NCI-H1417 (cell line): ENCODE results near the gene CYBC1.
A peak's percentile ranks its signal among the peaks of the same experiment; 100 is the strongest.

Experiments used
- DNase-seq, 3 experiments: peaks; one replicate each; lab custom pipeline; 2025; lab: John Stamatoyannopoulos, UW

The CYBC1 gene

GRCh38 chr17:82450357-82451106, at the start of gene CYBC1:
CYBC1 (minus strand) TSS chr17:82450752; CDS start chr17:82449254, 1,498 bp downstream.
- DNase-seq, result peak; percentile 91 to 97 (median 93)

- peak; percentile 46 to 79 (median 74) for DNase-seq
Measured at GRCh38 chr17:82497483-82498405, 47.2 kb upstream of the CYBC1 start.

GRCh38 chr17:82496529-82497434, 46.2 kb upstream of the CYBC1 start:
- DNase-seq, result peak; percentile 91 to 96 (median 94)

GRCh38 chr17:82495844-82496528, 45.4 kb upstream of the CYBC1 start:
- DNase-seq, result peak in 2 of 3 experiments; percentile 84 to 91

- peak; percentile 53 to 84 (median 57) for DNase-seq
Measured at GRCh38 chr17:82494236-82495055, 43.9 kb upstream of the CYBC1 start.

- no peak for DNase-seq
Measured at GRCh38 chr17:82493226-82493781, 42.8 kb upstream of the CYBC1 start.

- DNase-seq, result no peak
Measured at GRCh38 chr17:82492643-82493225, 42.2 kb upstream of the CYBC1 start.

- DNase-seq, result no peak
Measured at GRCh38 chr17:82491533-82491932, 41.0 kb upstream of the CYBC1 start.

- no peak for DNase-seq
Measured at GRCh38 chr17:82491196-82491530, 40.6 kb upstream of the CYBC1 start.

GRCh38 chr17:82490512-82491195, 40.1 kb upstream of the CYBC1 start:
- DNase-seq, result peak; percentile 76 to 90 (median 77)

- DNase-seq, result no peak
Measured at GRCh38 chr17:82489851-82490511, 39.4 kb upstream of the CYBC1 start.

- no peak for DNase-seq
Measured at GRCh38 chr17:82489117-82489516, 38.6 kb upstream of the CYBC1 start.

GRCh38 chr17:82487910-82488309, 37.4 kb upstream of the CYBC1 start:
- DNase-seq, result no peak

GRCh38 chr17:82486231-82487094, 35.9 kb upstream of the CYBC1 start:
- DNase-seq, result no peak

GRCh38 chr17:82483836-82484235, 33.3 kb upstream of the CYBC1 start:
- DNase-seq, result no peak

- DNase-seq, result no peak
Measured at GRCh38 chr17:82483204-82483660, 32.7 kb upstream of the CYBC1 start.

- no peak for DNase-seq
Measured at GRCh38 chr17:82480318-82480717, 29.8 kb upstream of the CYBC1 start.
